GF-D8 (cell line): Measurements from ENCODE around the gene ST3GAL6.

ENCODE experiments used
- DNase-seq: peaks from one replicate; lab custom pipeline; 2025; lab: John Stamatoyannopoulos, UW

Gene ST3GAL6

GRCh38 chr3:98763076-98763475, at the start of gene ST3GAL6:
Gene ST3GAL6, plus strand, starts transcription at chr3:98763340. Its CDS starts 5,101 bp downstream, at chr3:98768441.
- DNase-seq, result peak; percentile 95

- DNase-seq, result no peak
These were observed 49.2 kb upstream of the ST3GAL6 start for GRCh38 chr3:98713984-98714383.

DNA sequence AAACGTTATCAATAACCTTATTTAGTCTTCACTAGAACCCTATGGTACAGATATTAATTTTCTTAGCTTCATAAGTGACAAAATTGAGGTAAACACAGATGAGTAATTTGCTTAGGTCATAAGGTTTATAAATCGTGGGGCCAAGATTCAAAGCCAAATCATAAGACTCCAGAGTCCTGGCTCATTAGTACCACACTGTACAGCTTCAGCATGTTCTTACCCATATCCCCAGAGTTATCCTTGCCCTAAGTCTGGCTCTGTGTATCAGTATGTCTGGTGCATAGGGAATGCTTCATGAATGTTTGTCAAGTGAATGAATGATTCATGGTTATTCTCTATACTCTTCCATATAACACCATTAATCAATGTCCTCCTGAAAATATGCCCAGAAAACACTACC, 45.6 kb upstream of the ST3GAL6 start:
- no peak for DNase-seq

DNA sequence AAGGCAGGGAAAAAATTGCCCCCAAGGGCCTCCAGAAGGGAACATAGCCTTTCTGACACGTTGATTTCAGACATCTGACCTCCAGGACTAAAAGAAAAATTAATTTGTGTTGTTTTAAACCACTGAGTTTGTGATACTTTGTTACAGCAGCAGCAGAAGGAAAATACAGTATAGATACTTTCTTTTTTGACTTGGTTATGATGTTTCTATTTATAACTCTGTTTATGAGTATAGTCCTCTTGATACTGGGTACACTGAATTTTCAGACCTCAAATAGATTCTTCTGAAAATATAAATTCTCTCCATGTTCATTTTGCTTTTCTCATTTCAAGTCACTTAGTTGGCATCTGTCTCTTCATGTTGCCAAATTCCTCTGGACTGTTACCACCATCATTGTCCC, 44.4 kb upstream of the ST3GAL6 start:
- DNase-seq, result no peak

DNA sequence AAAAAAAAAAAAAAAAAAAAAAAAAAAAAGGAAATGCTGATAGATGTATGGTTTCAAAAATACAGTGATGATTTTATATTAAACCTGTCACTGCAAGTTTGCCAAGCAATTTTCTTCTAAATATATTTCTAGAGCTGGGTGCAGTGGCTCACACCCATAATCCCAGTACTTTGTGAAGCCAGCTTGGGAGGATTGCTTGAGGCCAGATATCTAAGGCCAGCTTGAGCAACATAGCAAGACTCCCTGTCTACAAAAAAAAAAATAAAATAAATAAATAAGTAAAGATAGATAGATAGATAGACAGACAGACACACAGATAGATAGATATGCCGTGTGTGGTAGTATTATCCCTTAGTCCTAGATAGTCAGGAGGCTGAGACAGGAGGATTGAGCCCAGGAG, 41.4 kb upstream of the ST3GAL6 start:
- no peak for DNase-seq

- no peak for DNase-seq
These were observed 40.8 kb upstream of the ST3GAL6 start for GRCh38 chr3:98722389-98722788.

GRCh38 chr3:98725352-98725751, 37.8 kb upstream of the ST3GAL6 start:
- DNase-seq, result no peak

DNA sequence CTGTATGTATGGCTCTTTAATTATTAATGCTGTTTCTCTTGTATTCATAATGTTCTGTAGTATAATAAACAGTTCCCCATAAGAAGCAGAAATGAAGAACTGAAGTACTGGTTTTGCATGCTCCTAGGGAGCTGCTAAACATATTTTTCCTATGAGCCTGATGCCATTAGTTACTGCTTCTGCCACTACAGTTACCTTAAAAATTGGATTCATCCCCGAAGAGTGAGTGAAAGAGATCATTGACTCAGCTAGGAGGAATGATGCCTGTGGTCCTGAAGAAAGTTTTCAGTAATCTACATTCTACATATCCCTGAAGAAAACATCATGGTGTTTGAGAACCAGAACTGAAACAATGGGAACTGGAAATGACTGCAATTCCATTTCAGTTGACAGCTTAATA, 37.1 kb upstream of the ST3GAL6 start:
- DNase-seq, result no peak

GRCh38 chr3:98727638-98728037, 35.5 kb upstream of the ST3GAL6 start:
- DNase-seq, result no peak

DNA sequence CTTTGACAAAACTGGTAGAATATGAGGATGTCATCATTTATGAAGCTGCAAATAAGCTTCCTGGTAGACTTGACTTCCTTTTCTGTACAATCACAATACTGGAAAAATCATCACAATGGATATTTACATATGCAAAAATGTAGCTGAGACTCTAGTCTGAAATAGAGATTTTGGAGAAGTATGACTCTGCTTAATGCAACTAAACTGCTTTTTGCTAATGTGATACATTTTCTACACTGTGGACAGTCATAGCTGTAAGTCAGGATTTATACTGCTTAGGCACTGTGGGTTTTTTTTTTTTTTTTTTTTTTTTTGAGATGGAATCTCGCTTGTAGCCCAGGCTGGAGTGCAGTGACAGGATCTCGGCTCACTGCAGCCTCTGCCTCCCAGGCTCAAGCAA, 34.5 kb upstream of the ST3GAL6 start:
- DNase-seq, result no peak

DNA sequence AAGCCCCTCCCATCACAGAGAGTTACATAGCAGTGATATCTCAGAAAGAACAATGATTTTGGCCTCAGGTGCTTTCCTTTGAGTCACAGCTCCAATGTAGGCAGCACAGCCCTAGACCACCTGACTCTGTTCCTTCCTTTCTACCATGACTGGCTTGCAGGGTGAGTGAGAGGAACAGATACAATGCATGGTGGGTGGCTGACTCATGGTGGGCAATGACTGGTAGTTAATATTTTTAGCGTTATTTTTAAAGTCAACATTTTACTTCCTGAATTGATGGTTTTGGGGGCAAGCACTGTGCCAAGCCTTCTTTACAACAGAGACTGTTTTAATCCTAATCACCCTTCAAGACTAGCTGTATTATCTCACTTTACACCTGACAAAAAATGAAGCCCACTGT, 32.8 kb upstream of the ST3GAL6 start:
- DNase-seq, result no peak

GRCh38 chr3:98730886-98731537, 32.1 kb upstream of the ST3GAL6 start:
- DNase-seq, result no peak

DNA sequence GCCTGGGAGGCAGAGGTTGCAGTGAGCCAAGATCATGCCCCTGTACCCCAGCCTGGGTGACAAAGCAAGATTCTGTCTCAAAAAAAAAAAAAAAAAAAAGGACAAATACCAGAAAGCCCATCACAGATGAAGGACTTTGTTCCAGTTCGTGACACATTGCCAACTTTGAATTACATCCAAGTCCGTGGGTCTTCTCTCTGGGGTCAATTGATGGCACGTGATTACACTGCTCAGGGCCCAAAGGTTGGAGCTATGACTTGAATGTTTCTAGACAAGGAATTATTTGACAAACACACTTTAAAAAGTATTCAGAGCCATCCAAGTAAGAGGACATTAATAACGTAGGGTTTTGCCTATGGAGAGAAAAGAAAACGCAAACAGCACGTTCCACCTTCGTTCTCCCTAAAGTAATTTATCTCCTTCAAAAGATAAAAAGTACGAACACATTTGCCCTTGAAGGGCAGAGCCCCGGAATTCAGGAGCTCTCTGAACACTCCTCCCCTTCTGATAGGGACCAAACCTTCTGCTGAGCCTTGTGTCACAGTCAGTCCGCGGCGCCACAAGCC, 31.3 kb upstream of the ST3GAL6 start:
- peak; percentile 49 for DNase-seq

GRCh38 chr3:98732286-98733052, 30.7 kb upstream of the ST3GAL6 start:
- DNase-seq, result no peak

GRCh38 chr3:98733053-98733811, 29.9 kb upstream of the ST3GAL6 start:
- no peak for DNase-seq

GRCh38 chr3:98733812-98734281, 29.3 kb upstream of the ST3GAL6 start:
- peak; percentile 33 for DNase-seq

DNA sequence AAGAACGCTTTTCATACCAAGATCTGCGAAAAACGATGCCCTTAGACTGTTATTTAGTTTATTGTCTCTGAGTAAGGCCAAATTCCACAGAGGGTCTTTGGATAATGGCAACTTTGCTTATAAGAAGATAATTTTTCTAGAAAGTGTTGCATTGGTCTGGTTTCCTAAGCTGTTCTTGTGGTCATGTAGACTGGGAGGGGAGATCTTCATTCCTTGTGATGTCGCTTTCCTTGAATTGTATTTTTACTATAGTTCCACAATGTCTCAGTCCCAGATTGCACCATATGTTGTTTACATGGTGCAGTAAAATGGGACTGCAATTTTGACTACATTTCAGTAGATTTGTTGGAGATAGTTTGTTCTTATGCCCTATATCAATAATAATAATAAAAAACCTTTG, 28.8 kb upstream of the ST3GAL6 start:
- DNase-seq, result peak; percentile 19

GRCh38 chr3:98734735-98735134, 28.4 kb upstream of the ST3GAL6 start:
- DNase-seq, result no peak

DNA sequence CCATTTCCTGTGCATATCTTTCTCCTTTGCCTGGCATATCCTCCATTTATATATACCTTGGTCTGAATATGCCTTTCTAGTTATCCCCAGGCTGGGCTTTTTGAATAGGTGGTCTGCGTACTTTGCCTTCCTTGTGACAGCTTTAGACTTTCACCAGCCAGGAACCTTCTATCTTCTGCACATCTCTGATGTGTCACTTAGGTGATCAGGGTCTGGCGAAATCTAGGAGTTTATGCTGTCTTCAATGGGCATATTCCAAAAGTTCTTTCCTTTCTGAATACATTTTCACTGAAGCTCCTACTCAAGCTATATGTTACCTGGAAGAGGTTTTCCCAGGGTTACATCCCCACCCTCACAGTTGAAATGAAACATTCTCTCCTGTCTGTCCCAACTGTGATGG, 27.8 kb upstream of the ST3GAL6 start:
- no peak for DNase-seq

- no peak for DNase-seq
These were observed 27.3 kb upstream of the ST3GAL6 start for GRCh38 chr3:98735761-98736269.

DNA sequence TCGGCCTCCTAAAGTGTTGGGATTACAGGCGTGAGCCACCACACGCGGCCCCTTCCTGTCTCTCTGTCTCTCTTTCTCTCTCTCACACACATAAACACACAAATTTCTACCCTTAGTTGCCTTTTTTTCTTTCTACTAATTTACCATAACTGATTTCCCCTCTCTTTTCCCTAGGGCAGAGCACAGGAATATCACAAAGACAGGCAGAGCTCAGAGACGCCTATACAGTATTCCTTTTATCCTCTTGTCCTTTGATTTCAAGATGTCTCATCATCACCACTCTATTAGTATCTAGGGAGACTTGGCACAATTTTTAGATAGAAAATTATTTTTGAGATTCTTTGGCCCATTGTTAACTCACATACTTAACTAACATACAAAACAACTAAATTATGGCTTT, 25.8 kb upstream of the ST3GAL6 start:
- DNase-seq, result no peak

DNA sequence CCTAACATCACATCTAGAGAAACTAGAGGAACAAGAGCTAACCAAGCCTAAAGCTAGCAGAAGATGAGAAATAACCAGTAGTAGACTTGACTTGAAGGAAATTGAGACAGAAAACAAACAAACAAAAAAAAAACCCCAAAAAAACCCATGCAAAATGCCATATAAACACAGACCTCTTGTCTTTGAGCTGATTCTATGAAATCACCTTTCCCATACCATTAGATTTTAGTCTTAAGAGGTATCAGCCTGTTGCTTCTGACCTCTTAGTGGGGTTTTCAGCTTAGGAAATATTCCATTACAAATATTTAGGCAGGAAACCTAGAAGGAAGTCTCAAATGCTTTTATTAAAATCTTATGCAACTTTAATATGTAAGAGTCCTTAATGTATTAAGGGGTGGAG, 23.9 kb upstream of the ST3GAL6 start:
- DNase-seq, result no peak
